Erythroblast (primary cell): Measurements from ENCODE around the gene SHB.

Experiments
- GATA1 ChIP-seq: IDR thresholded peaks from 2 replicates; pipeline ENCODE4 v1.6.1; 2011; ENCODE audit warnings: low read depth, mild to moderate bottlenecking, control low read depth, low read length, moderate library complexity
- POLR2A ChIP-seq: IDR thresholded peaks from 2 replicates; pipeline ENCODE4 v1.6.1; 2011; ENCODE audit warnings: mild to moderate bottlenecking, low read length

DNA sequence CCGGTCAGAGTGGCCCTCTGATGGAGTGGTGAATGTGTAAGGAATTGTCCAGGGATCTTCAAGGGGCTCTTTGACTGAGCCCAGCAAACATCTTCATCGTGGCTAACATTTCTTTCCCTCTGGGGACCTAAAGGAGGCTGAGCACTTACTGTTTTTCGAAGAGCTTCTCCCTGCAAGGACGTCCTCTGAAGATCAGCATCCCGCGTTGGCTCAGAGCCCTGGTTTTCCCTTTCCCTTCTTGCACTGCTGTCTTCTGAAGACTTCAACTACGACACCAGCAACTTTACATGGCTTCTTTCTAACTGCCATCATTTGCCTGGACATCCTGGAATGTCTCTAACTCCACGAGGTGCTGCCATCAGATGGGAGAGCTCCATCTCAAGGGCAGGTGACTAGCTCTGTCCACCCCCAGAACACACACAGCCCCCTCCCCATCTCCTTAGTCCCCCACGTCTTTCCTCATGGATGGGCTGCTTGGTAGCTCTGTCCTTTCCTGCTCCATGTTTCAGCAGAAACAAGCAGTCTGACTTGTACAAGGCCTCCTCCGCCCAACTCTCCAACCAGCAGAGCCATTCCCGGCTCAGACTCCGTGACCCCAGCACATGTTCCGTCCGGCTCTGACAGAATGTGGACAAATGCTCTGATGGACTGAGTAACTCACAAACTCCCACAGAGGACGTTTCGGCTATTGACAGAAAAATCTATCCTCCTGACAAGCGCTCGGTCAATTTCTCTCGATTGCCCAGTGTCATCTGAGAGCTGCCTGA is 17.1 kb downstream of the SHB start:
- TF ChIP-seq POLR2A (no peak), GATA1 (no peak)
